GM13977 (cell line): ENCODE results near the gene CAMK1.

Experiments
- DNase-seq: peaks from one replicate; pipeline ENCODE4 v3.0.0; 2012; ENCODE audit warnings: low spot score
- CTCF ChIP-seq: IDR thresholded peaks from 2 replicates; pipeline ENCODE4 v1.5.1; 2012; ENCODE audit warnings: mild to moderate bottlenecking, control low read depth; ENCODE audit not compliant: insufficient read depth; ENCODE audit errors: extremely low read depth, missing control alignments
- in situ Hi-C: fragments of 300-500 bp; cut with MboI; formaldehyde crosslinking; loops from one replicate; pipeline ENCODE4 v1.12.0; 2022; ENCODE audit warnings: low sequenced_read_pairs, low pct_unique_long_range_greater_than_20kb, mixed read lengths, inconsistent platforms; ENCODE audit not compliant: unreplicated experiment

Gene CAMK1

DNA sequence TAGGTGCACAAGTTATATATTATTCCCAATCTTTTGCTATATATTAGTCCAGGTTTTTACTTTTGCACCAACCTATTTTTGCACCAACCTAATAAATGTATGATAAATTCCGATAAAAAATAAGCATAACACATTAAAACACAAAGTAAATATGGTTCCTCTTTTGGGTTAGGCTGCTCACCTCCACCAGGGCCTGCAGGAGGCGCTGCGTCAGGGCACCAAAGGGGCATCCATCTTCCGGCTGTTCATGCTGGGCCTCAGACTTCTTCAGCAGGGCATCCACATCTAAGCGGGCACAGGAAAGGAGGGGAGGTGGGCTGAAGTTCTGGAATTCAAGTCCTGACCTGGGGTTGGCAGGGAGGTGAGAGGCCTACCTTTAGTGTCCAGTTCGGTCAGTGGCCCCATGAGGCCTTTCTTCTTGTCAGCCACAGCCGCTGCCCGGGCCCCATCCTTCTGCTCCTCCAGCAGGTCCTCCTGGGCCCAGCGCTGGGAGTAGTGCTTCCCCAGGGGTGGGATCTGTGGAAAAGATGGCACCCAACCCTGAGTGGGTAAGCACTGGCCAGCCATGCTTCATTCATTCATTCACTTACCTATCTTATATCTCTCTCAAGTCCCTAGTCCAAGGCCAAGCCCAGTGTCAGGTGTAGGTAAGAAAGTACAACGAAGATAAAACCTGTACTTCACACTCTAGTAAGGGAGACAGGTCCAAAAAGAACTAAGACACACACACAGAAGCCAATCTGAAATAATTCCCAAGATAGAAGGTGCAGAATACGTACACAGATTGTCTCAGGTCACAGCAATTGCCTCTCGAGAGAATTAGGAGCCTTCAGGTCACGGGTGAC, 17.3 kb upstream of the CAMK1 start:
- DNase-seq = no peak
- in situ Hi-C loops = no loop called here
- TF ChIP-seq CTCF = peak; percentile 59

DNA sequence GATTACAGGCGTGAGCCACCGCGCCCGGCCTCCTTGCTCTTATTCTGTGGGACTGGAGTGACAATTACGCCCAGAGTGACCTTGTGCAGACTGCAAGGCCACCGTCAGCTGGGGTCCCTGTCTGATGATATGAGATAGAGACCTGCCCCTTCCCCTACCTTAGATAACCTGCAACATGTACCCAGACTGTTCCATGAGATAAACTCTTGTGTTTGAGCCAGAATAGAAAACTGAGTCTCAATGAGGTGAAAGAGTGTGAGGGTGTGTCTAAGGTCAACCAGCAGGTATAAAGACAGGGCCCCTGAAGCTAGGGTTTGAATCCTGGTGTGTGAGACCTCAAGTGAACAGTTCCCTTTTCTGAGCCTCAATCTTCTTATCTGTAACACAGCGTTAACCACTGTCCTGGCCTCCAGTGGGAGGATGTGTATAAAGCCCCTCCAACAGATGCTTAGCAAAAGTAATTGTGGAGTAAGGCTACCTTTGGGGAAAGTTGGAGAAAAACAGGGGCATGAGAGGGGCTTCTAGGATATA, 16.5 kb upstream of the CAMK1 start:
- TF ChIP-seq CTCF = no peak
- no peak for DNase-seq
- in situ Hi-C loops = no loop called here

- no peak for TF ChIP-seq CTCF
- no peak for DNase-seq
- in situ Hi-C loops = no loop called here
Observed at GRCh38 chr3:9785602-9786001, 15.9 kb upstream of the CAMK1 start.

GRCh38 chr3:9784965-9785364, 15.2 kb upstream of the CAMK1 start:
- TF ChIP-seq CTCF = no peak
- in situ Hi-C loops = no loop called here
- DNase-seq = no peak

DNA sequence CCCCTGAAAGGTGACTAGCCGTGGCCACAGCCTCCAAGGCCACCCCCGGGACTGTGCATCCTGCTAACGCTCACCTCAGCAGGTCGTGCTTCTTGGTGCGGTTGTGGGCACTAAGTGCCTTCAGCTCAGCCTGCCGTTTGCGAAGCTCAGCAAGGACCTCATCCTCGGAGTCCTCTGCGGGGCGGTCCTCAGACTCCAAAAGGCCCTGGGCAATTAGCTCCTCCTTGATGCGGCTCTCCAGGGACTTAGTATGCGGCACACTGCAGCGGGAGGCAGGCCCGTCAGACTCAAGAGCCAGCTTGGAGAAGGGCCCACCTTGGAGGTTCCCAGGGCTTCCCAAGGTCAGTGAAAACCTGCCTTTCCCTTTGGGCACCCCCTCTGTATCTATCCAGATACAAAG, 14.2 kb upstream of the CAMK1 start:
- in situ Hi-C loops = no loop called here
- TF ChIP-seq CTCF = no peak
- DNase-seq = no peak

GRCh38 chr3:9782770-9783169, 13.0 kb upstream of the CAMK1 start:
- peak; percentile 41 for TF ChIP-seq CTCF
- no peak for DNase-seq
- in situ Hi-C loops = no loop called here
